Transverse colon (tissue), 4 donors: ENCODE results near the gene TMEM178B.

ENCODE experiments used
- EP300 ChIP-seq: sonication (generic); formaldehyde crosslinking; IDR thresholded peaks from one replicate; pipeline ENCODE4 v1.6.1; 2017; ENCODE audit warnings: antibody characterized with exemption, low read depth
- POLR2A ChIP-seq: fragments of 450-650 bp; IDR thresholded peaks from one replicate; pipeline ENCODE4 v1.6.1; 2016; ENCODE audit warnings: antibody characterized with exemption, mild to moderate bottlenecking, moderate library complexity
- POLR2AphosphoS5 ChIP-seq, 3 donors: sonication (generic); formaldehyde crosslinking; IDR thresholded peaks; one replicate each; pipeline ENCODE4 v1.6.1; 2016; ENCODE audit warnings: antibody characterized with exemption in 3 of 3
- TF ChIP-seq, protein P1 (sequence below), 5 experiments: fragments of 200-600 bp in 3 of 5; fragments of 450-650 bp in 2 of 5; sonication (generic) in 3 of 5; IDR thresholded peaks; 1 replicate in 2 of 5; 2 replicates in 3 of 5; pipeline ENCODE4 v1.5.1; 2016 to 2017; ENCODE audit warnings: antibody characterized with exemption in 5 of 5, inconsistent platforms in 3 of 5, mild to moderate bottlenecking in 2 of 5, moderate library complexity in 1 of 5

DNA sequence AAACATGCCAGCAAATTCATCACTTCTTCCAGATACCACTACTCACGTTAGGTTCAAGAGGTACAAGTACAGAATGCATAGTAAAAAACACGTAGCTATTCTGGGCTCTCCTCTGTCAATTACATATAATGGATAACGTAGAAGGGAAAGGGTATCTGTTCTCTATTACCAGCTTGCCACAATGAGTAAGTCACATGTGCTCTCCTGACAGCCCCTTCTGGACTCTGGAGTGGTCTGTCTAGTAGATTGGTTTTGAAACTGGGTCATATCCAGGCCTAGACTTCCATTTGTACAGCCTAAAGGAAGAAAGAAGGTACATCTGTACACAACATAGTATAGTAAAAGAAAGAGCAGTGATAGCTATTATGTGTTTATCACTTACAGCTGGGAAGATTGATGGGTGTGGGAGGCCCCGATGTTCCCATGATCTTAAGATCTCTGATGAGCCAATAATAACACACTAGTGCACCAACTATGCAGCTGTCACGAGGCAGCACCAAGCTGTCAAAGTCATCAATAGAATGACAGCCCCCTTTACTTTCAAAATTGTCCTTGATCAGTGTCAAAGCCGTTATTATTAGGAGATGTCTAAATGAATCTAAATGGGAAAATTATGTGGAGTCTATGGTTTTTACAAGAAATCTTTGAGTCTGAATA lies 315.4 kb downstream of the TMEM178B start:
- TF ChIP-seq, protein P1, sequence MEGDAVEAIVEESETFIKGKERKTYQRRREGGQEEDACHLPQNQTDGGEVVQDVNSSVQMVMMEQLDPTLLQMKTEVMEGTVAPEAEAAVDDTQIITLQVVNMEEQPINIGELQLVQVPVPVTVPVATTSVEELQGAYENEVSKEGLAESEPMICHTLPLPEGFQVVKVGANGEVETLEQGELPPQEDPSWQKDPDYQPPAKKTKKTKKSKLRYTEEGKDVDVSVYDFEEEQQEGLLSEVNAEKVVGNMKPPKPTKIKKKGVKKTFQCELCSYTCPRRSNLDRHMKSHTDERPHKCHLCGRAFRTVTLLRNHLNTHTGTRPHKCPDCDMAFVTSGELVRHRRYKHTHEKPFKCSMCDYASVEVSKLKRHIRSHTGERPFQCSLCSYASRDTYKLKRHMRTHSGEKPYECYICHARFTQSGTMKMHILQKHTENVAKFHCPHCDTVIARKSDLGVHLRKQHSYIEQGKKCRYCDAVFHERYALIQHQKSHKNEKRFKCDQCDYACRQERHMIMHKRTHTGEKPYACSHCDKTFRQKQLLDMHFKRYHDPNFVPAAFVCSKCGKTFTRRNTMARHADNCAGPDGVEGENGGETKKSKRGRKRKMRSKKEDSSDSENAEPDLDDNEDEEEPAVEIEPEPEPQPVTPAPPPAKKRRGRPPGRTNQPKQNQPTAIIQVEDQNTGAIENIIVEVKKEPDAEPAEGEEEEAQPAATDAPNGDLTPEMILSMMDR (IDR thresholded peaks at IDR 0.05): no peak
- TF ChIP-seq EP300 (no peak), POLR2AphosphoS5 (IDR thresholded peaks at IDR 0.05) (no peak), POLR2A (no peak)
